Measurements from ENCODE around the gene PGM2L1. TPM values are rescaled to one million over a fixed set of nuclear protein-coding genes. Genes with fewer than 3 reads are reported as not detected.

Gene PGM2L1
- 17.1 and 18.2 TPM in 2 replicates for total RNA-seq

DNA sequence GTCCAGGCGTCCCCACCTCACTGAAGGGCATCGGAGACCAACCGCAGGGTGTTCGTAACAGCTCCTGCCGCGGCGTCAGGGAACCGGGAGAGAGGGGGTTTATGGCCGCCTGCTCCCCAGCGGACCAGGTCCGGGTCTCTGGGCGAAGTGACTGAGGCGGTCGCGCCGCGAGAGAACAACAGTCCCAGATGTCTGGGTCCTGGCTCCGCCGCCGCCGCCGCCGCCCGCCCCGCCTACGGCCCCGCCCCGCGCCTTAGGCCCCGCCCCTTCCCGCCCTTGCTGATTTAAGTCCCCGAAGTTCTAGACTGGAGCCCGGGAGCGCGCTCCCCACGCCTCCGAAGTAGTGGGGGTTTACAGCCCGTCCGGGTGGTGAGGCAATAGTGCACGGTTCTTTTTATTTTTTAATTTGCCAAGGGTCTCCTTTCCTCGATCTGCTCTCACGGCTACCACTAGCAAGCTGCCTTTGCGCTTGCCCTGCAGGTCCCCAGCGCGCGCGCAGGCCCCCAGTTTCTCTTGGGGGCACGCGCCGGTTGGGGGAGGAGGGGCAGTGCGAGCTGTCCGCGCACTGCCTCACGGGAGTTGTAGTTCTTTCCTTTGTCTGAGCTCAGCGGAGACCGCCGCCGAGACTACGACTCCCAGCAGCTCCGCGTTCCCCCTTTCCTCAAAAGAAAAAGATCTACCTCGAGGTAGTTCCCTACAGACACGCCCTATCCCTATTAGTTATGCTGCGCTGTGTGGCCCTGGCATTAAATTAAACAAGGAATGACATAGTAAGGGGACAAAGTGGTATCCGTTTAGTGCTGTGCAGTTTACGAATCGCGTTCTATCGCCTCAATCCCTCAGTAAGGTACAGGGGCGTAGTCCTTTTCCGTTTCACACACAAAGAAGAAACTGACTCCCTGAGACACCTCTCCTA, at the start of gene PGM2L1:
TSS of gene PGM2L1 (minus strand) at position 190 of the 916 bp plus-strand sequence. CDS start 272 bp downstream, outside the sequence.
- Mint-ChIP-seq H3K36me3 (ENCODE audit: low read depth) (peaks cover 7% of the 10 kb centered on the region), H3K27me3 (ENCODE audit: low read depth) (no peaks in the 10 kb centered on the region), H3K4me3 (ENCODE audit: low read depth) (peak within 1 kb of the TSS; percentile 99), H3K27ac (peak within 1 kb of the TSS; percentile 100), H3K9me3 (no peaks in the 10 kb centered on the region), H3K4me1 (ENCODE audit: low read depth) (peaks cover 30% of the 10 kb centered on the region)
- DNase-seq (ENCODE audit: low spot score): peak; percentile 89
- intact Hi-C loops (cut with micrococcal nuclease): loop anchor here (1.0 to 10.0 kb wide), 7 partner anchors 8 to 546 kb away; partner anchors contain the start of genes C2CD3, LIPT2, PPME1 and SPCS2

DNA sequence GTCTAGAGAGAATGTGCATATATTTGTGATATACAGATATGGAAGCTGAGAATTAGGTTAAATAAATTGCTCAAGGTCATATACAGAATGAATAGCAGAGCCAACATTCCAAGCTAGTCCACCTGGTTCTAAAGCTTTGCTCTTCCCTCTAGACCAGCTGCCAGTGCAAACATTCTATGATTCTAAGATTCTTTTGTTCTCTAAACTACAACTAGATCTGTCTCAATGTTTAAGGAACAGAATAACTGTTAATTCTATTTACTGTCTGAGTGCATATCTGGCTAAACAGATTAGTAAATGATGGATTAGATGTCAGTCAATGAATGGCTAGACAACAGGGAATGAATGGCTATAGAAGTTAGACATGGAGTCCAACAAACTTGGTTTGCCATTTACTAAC, 49.5 kb upstream of the PGM2L1 start:
- H3K9me3 Mint-ChIP-seq: no peaks in the 10 kb centered on the region
- intact Hi-C loops (cut with micrococcal nuclease): loop anchor here (2.0 kb wide), 1 partner anchor 191 kb away; no protein-coding TSS in a partner anchor
- H3K4me1 Mint-ChIP-seq (ENCODE audit: low read depth): peaks cover 6% of the 10 kb centered on the region
- H3K4me3 Mint-ChIP-seq (ENCODE audit: low read depth): no peak overlapping the region
- no peaks in the 10 kb centered on the region for H3K36me3 Mint-ChIP-seq (ENCODE audit: low read depth)
- H3K27me3 Mint-ChIP-seq (ENCODE audit: low read depth): peaks cover 5% of the 10 kb centered on the region
- H3K27ac Mint-ChIP-seq: no peak overlapping the region
- no peak for DNase-seq (ENCODE audit: low spot score)

DNA sequence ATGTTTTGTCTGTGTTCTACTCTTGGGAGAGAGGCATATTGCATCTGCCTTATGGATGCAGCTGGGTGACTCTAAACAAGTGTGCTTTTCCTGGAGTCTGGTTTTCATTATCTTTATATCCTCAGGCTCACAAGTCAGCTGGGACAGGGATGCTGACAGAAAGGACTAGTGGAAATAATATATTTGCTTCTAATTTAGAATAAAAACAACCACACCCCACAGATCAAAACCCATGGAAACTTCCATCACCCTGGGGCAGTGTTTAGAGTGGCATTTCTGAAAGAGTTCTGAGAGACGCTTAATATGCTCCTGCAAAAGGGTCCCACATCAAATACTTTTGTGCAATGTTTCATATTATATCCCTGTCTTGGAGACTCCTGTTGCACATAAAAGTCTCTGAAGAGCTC, 48.3 kb upstream of the PGM2L1 start:
- intact Hi-C loops (cut with micrococcal nuclease): no loop called here
- H3K27me3 Mint-ChIP-seq (ENCODE audit: low read depth): peaks cover 2% of the 10 kb centered on the region
- no peak overlapping the region for H3K4me3 Mint-ChIP-seq (ENCODE audit: low read depth)

DNA sequence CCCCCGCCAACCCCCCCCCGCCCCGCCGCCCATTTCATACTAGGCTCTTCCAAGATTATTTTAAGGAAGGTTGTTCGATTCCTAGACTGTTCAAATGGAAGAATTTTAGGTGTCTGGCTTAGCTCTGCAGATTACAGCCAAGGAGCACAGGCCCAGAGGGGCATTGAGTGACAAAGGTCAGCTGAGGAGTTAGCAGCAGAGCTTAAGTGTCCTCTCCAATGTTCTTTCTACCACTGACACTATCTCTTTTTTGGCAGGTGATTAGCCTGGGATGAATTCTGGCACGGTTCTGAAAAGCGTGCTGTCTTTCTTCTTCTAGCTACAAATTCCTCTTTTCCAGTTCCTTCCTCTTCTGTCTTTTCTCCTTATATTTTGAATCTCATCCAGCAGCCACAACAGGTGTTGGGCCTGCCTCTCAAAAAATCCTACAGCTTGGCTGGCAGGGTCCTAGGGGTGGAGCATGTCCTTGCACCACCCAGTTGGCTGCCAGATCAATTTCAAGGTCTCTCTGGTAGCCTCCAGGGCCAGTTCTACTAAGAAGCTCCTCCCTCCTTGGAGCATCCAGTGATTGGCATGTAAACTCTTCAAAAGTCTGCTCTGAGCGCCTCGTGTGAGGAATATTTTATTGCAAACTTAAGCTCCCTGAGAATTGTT, 46.1 kb upstream of the PGM2L1 start:
- H3K27ac Mint-ChIP-seq: no peak overlapping the region
- intact Hi-C loops (cut with micrococcal nuclease): no loop called here
- no peak overlapping the region for H3K4me3 Mint-ChIP-seq (ENCODE audit: low read depth)
- no peak for DNase-seq (ENCODE audit: low spot score)
- H3K9me3 Mint-ChIP-seq: peaks cover 16% of the 10 kb centered on the region
- H3K27me3 Mint-ChIP-seq (ENCODE audit: low read depth): no peaks in the 10 kb centered on the region
- H3K36me3 Mint-ChIP-seq (ENCODE audit: low read depth): no peaks in the 10 kb centered on the region
- peaks cover 2% of the 10 kb centered on the region for H3K4me1 Mint-ChIP-seq (ENCODE audit: low read depth)

More for the DNA sequence above, 48.3 kb upstream of the PGM2L1 start:
- H3K36me3 Mint-ChIP-seq (ENCODE audit: low read depth): no peaks in the 10 kb centered on the region
- H3K4me1 Mint-ChIP-seq (ENCODE audit: low read depth): peaks cover 6% of the 10 kb centered on the region
- no peaks in the 10 kb centered on the region for H3K9me3 Mint-ChIP-seq
- no peak overlapping the region for H3K27ac Mint-ChIP-seq
- no peak for DNase-seq (ENCODE audit: low spot score)

DNA sequence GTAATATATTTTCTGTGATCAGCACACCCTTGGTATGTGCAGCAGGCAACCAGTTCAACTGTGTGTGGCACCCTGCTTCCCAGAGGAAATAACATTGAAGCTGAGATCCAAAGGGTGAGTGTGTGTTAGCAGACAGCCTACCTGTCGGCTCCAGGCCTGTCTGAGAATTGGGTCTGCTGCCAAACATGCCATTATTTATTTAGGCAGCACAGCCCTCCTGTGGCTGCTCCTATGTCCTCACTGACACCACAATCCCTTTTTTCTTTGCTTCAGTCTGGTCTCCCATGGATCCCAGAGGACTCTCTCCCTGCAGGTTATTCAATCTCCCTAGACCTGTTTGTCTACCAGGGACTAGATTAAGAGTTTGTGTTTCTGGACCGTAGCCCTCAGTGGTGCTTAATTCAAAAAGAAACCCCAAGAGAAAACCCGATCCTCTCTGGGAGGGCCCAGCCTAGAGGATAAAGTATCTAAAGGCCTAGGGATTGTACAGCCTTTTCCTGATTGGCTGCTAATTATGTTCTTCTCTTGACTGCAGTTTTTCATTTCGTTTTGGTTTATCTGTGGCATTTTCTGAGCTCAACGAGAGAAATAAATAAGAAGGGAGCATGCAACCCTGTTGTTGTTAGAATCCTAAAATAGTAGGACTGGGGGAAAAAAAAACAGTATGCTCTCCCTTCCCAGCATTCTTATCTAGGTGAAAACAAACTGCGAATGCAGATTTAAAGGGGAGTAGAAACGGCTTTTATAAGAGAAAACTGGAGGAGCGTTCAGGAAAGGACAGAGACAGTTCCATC, 45.0 kb upstream of the PGM2L1 start:
- H3K36me3 Mint-ChIP-seq (ENCODE audit: low read depth): no peaks in the 10 kb centered on the region
- peaks cover 16% of the 10 kb centered on the region for H3K9me3 Mint-ChIP-seq
- no peak for DNase-seq (ENCODE audit: low spot score)
- H3K27me3 Mint-ChIP-seq (ENCODE audit: low read depth): no peaks in the 10 kb centered on the region
- intact Hi-C loops (cut with micrococcal nuclease): no loop called here
- no peak overlapping the region for H3K4me3 Mint-ChIP-seq (ENCODE audit: low read depth)
- H3K4me1 Mint-ChIP-seq (ENCODE audit: low read depth): no peaks in the 10 kb centered on the region
- no peak overlapping the region for H3K27ac Mint-ChIP-seq

DNA sequence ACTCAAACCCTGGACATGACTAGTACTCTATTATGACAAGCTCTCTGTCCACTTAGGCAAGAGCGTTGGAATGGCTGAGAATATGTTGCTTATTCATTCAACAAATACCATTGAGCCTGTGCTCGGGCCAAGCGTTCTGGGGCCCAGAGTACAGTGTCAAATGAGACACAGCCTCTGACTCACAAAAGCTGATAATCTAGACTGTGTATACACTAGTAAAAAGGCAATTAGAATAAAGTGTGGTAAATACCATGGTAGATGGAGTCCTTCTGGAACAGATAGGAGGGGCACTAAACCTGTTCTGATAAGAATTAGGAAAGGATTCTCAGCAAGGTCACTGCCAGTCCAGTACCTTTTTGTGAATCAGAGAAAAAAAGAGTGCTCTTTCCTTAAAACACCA, 44.4 kb upstream of the PGM2L1 start:
- intact Hi-C loops (cut with micrococcal nuclease): no loop called here
- Mint-ChIP-seq H3K9me3 (peaks cover 16% of the 10 kb centered on the region), H3K4me1 (ENCODE audit: low read depth) (no peaks in the 10 kb centered on the region), H3K36me3 (ENCODE audit: low read depth) (no peaks in the 10 kb centered on the region), H3K27me3 (ENCODE audit: low read depth) (no peaks in the 10 kb centered on the region), H3K27ac (no peak overlapping the region), H3K4me3 (ENCODE audit: low read depth) (no peak overlapping the region)
- no peak for DNase-seq (ENCODE audit: low spot score)

DNA sequence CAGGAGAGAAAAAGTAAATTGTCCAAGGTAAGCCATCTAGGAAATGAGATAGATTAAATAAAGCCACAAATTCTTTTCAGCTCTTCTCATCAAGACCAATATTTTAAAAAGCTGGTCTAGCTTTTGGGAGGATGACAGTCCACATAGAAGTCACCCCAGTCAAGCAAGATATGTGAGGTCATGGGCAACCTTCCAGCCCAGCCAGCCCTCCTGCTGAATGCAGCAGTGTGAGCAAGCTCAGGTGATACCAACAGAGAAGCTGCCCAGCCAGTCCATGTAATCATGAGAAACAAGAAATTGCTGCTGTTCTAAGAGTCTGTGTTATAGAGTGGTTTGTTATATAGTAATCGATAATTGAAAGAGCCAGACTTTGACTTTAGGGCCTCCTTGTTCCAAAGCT, 40.4 kb upstream of the PGM2L1 start:
- intact Hi-C loops (cut with micrococcal nuclease): no loop called here
- peaks cover 2% of the 10 kb centered on the region for H3K27me3 Mint-ChIP-seq (ENCODE audit: low read depth)
- DNase-seq (ENCODE audit: low spot score): no peak
- no peak overlapping the region for H3K27ac Mint-ChIP-seq
- H3K9me3 Mint-ChIP-seq: peaks cover 16% of the 10 kb centered on the region
- no peak overlapping the region for H3K4me3 Mint-ChIP-seq (ENCODE audit: low read depth)
- no peaks in the 10 kb centered on the region for H3K36me3 Mint-ChIP-seq (ENCODE audit: low read depth)
- H3K4me1 Mint-ChIP-seq (ENCODE audit: low read depth): peaks cover 2% of the 10 kb centered on the region

DNA sequence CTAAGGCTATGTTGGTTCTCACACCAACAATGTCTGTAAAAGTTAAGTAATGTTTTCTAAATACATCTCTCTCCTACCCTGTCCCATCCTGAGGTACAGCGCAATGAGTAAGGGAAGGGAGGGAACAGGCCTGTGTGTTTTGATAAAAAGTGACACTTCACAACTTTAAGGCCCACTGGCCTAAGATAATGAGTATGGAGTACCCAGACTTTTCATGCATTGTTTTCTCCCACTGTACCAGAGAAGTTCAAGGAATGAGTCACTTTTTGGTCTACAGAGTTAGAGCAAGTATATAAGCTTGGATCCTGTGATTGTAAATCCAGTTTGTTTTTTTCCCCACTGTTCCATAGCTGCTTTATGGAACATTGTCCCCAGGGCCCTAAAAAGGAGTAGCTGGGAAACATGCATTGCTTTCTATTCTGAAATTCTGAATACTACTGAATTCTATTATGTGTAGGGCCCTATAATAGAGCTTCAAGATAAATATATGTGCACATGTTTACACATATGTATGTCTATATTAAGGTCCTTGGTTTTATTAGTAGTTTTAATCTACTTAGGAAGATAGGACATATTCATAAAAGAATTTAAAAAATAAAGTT, 39.3 kb upstream of the PGM2L1 start:
- intact Hi-C loops (cut with micrococcal nuclease): no loop called here
- DNase-seq (ENCODE audit: low spot score): no peak
- Mint-ChIP-seq H3K36me3 (ENCODE audit: low read depth) (no peaks in the 10 kb centered on the region), H3K9me3 (peaks cover 16% of the 10 kb centered on the region), H3K4me1 (ENCODE audit: low read depth) (peaks cover 2% of the 10 kb centered on the region), H3K4me3 (ENCODE audit: low read depth) (no peak overlapping the region), H3K27ac (no peak overlapping the region), H3K27me3 (ENCODE audit: low read depth) (peaks cover 2% of the 10 kb centered on the region)

DNA sequence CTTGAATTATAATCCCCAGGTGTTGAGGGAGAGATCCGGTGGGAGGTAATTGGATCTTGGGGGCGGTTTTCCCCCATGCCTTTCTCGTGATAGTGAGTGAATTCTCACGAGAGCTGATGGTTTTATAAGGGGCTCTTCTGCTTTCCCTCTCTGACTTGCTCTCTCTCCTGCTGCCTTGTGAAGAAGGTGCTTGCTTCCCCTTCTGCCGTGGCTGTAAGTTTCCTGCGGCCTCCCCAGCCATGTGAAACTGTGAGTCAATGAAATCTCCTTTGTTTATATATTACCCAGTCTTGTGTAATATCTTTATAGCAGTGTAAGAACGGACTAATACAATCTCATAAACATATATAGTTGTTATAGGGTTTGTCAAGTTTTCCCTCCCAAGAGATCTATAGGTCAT, 36.3 kb upstream of the PGM2L1 start:
- DNase-seq (ENCODE audit: low spot score): no peak
- no peak overlapping the region for H3K4me3 Mint-ChIP-seq (ENCODE audit: low read depth)
- peaks cover 2% of the 10 kb centered on the region for H3K27me3 Mint-ChIP-seq (ENCODE audit: low read depth)
- no peak overlapping the region for H3K27ac Mint-ChIP-seq
- H3K4me1 Mint-ChIP-seq (ENCODE audit: low read depth): peaks cover 2% of the 10 kb centered on the region
- no peaks in the 10 kb centered on the region for H3K36me3 Mint-ChIP-seq (ENCODE audit: low read depth)
- H3K9me3 Mint-ChIP-seq: no peaks in the 10 kb centered on the region
- intact Hi-C loops (cut with micrococcal nuclease): no loop called here

DNA sequence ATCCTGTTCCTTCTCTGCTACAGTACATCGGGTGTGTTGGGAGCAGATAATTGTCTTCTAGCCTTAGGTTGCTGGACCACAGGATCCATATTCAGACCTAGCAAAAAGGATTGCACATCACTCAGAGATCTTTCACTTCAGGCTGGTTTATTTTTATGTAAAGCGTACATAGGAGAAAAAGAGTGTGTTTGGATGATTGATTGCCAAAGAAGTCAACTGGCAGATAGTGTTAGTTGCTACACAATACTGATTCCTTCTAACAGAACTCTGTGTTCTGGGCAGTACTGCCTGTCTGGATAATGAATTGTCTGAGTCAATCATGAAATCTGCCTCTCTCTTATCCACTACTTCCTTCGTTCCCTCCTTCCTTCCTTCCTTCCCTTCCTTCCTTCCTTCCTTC, 31.0 kb upstream of the PGM2L1 start:
- Mint-ChIP-seq H3K27ac (no peak overlapping the region), H3K4me1 (ENCODE audit: low read depth) (no peaks in the 10 kb centered on the region), H3K27me3 (ENCODE audit: low read depth) (no peaks in the 10 kb centered on the region), H3K9me3 (peaks cover 8% of the 10 kb centered on the region), H3K36me3 (ENCODE audit: low read depth) (no peaks in the 10 kb centered on the region), H3K4me3 (ENCODE audit: low read depth) (no peak overlapping the region)
- intact Hi-C loops (cut with micrococcal nuclease): no loop called here
- DNase-seq (ENCODE audit: low spot score): no peak

DNA sequence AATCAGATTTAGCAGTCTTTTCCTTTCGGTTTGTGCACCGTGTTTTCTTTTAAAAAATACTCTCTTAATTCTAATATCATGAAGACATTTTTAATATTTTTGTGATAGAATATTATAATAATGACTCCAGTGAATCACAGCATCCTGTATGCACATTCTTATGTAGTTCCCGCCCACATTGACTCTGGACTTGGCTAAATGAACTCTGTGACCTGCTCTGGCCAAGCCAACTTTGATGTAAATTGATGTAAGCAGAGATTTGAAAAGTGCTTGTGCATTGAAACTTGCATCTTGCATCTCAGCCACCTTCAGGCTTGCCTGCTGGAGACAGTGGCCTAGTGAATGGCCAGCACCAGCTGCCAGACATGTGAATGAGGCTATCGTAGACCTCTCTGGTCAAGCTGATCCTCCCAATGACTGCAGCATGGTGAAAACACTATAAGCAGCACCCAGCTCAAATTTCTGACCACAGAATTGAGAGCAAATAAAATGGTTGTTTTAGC, 29.2 kb upstream of the PGM2L1 start:
- Mint-ChIP-seq H3K4me1 (ENCODE audit: low read depth) (no peaks in the 10 kb centered on the region), H3K27ac (no peak overlapping the region), H3K9me3 (peaks cover 8% of the 10 kb centered on the region), H3K27me3 (ENCODE audit: low read depth) (no peaks in the 10 kb centered on the region), H3K4me3 (ENCODE audit: low read depth) (no peak overlapping the region), H3K36me3 (ENCODE audit: low read depth) (no peaks in the 10 kb centered on the region)
- intact Hi-C loops (cut with micrococcal nuclease): no loop called here
- DNase-seq (ENCODE audit: low spot score): no peak

DNA sequence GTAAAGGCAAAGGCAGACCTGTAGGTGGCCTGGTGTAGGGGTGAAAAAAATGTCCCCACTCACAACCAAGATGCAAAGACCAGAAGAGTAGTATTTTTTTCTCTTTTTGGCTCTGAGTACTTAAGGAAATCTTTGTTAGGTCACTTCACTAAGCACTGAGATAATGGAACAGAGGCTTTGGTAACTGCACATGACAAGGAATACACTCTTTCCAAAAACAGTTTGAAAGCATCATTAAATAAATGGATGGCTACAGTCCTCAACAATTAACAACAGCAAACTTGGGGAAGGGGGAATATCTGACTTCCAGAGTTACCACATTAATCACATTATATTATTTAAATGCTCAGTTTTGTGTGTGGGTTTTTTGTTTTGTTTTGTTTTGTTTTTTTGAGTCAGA, 26.9 kb upstream of the PGM2L1 start:
- Mint-ChIP-seq H3K9me3 (peaks cover 8% of the 10 kb centered on the region), H3K27me3 (ENCODE audit: low read depth) (peaks cover 2% of the 10 kb centered on the region), H3K27ac (no peak overlapping the region), H3K4me3 (ENCODE audit: low read depth) (no peak overlapping the region), H3K4me1 (ENCODE audit: low read depth) (no peaks in the 10 kb centered on the region), H3K36me3 (ENCODE audit: low read depth) (no peaks in the 10 kb centered on the region)
- intact Hi-C loops (cut with micrococcal nuclease): no loop called here
- DNase-seq (ENCODE audit: low spot score): no peak

Data from activated T-helper 2 cell treated with anti-CD3 and anti-CD28 coated beads, Interferon-gamma antibody, Interleukin-2, Interleukin-4, amounts not matched to agents 10 μg/mL and 5 μg/mL and 100 μg/mL, durations not matched to agents 14 hours and 24 hours and 36 hours (primary cell).